Measurements from ENCODE around the gene BGLAP.

The BGLAP gene

GRCh38 chr1:156270314-156270713 lies 28.3 kb downstream of the BGLAP start:
- Mint-ChIP-seq H3K27ac (ENCODE audit: low read depth) (no peak overlapping the region), H3K9me3 (no peaks in the 10 kb centered on the region), H3K27me3 (no peaks in the 10 kb centered on the region), H3K4me3 (no peak overlapping the region), H3K36me3 (ENCODE audit: insufficient read depth) (peaks cover 68% of the 10 kb centered on the region), H3K4me1 (no peaks in the 10 kb centered on the region)
- DNase-seq (ENCODE audit: low spot score in 2 of 2), result no peak
- no peak for ATAC-seq (replicated peaks; ENCODE audit: extremely low read depth, poor library complexity, severe bottlenecking)

GRCh38 chr1:156276532-156276931 lies 34.5 kb downstream of the BGLAP start:
- peaks cover 65% of the 10 kb centered on the region for H3K36me3 Mint-ChIP-seq (ENCODE audit: insufficient read depth)
- no peaks in the 10 kb centered on the region for H3K9me3 Mint-ChIP-seq
- no peaks in the 10 kb centered on the region for H3K27me3 Mint-ChIP-seq
- DNase-seq (ENCODE audit: low spot score in 2 of 2) (no peak), ATAC-seq (replicated peaks; ENCODE audit: extremely low read depth, poor library complexity, severe bottlenecking) (no peak)
- H3K27ac Mint-ChIP-seq (ENCODE audit: low read depth), result no peak overlapping the region
- peaks cover 17% of the 10 kb centered on the region for H3K4me1 Mint-ChIP-seq
- H3K4me3 Mint-ChIP-seq, result no peak overlapping the region

GRCh38 chr1:156276966-156277381 lies 35.0 kb downstream of the BGLAP start:
- Mint-ChIP-seq H3K27ac (ENCODE audit: low read depth) (peak overlapping the region; percentile 39), H3K36me3 (ENCODE audit: insufficient read depth) (peaks cover 61% of the 10 kb centered on the region)
- no peak for DNase-seq (ENCODE audit: low spot score in 2 of 2)

GRCh38 chr1:156279837-156280236 lies 37.9 kb downstream of the BGLAP start:
- H3K27ac Mint-ChIP-seq (ENCODE audit: low read depth), result no peak overlapping the region
- peaks cover 50% of the 10 kb centered on the region for H3K36me3 Mint-ChIP-seq (ENCODE audit: insufficient read depth)
- peaks cover 48% of the 10 kb centered on the region for H3K4me1 Mint-ChIP-seq
- ATAC-seq (replicated peaks; ENCODE audit: extremely low read depth, poor library complexity, severe bottlenecking), result no peak
- H3K4me3 Mint-ChIP-seq, result peak overlapping the region; percentile 29
- DNase-seq (ENCODE audit: low spot score in 2 of 2), result no peak
- H3K9me3 Mint-ChIP-seq, result no peaks in the 10 kb centered on the region
- no peaks in the 10 kb centered on the region for H3K27me3 Mint-ChIP-seq

More at GRCh38 chr1:156276966-156277381, 35.0 kb downstream of the BGLAP start:
- no peaks in the 10 kb centered on the region for H3K27me3 Mint-ChIP-seq
- no peak for ATAC-seq (replicated peaks; ENCODE audit: extremely low read depth, poor library complexity, severe bottlenecking)
- H3K9me3 Mint-ChIP-seq, result no peaks in the 10 kb centered on the region
- H3K4me1 Mint-ChIP-seq, result peaks cover 21% of the 10 kb centered on the region
- H3K4me3 Mint-ChIP-seq, result no peak overlapping the region

GRCh38 chr1:156281281-156281680 lies 39.3 kb downstream of the BGLAP start:
- Mint-ChIP-seq H3K36me3 (ENCODE audit: insufficient read depth) (peaks cover 38% of the 10 kb centered on the region), H3K27me3 (no peaks in the 10 kb centered on the region), H3K4me1 (peaks cover 51% of the 10 kb centered on the region), H3K9me3 (no peaks in the 10 kb centered on the region), H3K27ac (ENCODE audit: low read depth) (peak overlapping the region; percentile 94), H3K4me3 (peak overlapping the region; percentile 98)
- ATAC-seq (replicated peaks; ENCODE audit: extremely low read depth, poor library complexity, severe bottlenecking), result peak; percentile 33
- peak in 1 of 2 donors; percentile 26 for DNase-seq (ENCODE audit: low spot score in 2 of 2)

- H3K4me1 Mint-ChIP-seq, result peaks cover 51% of the 10 kb centered on the region
- H3K9me3 Mint-ChIP-seq, result no peaks in the 10 kb centered on the region
- H3K36me3 Mint-ChIP-seq (ENCODE audit: insufficient read depth), result peaks cover 32% of the 10 kb centered on the region
- peak overlapping the region; percentile 98 for H3K4me3 Mint-ChIP-seq
- ATAC-seq (replicated peaks; ENCODE audit: extremely low read depth, poor library complexity, severe bottlenecking) (no peak), DNase-seq (ENCODE audit: low spot score in 2 of 2) (no peak)
- H3K27ac Mint-ChIP-seq (ENCODE audit: low read depth), result peak overlapping the region; percentile 94
- no peaks in the 10 kb centered on the region for H3K27me3 Mint-ChIP-seq
Measured at GRCh38 chr1:156281693-156282478, 39.9 kb downstream of the BGLAP start.

GRCh38 chr1:156282479-156283222 lies 40.7 kb downstream of the BGLAP start, which contains the start of gene SMG5:
Gene SMG5 (minus strand): TSS chr1:156282825. CDS start chr1:156282680, 145 bp downstream.
- peak; percentile 94 for ATAC-seq (replicated peaks; ENCODE audit: extremely low read depth, poor library complexity, severe bottlenecking)
- Mint-ChIP-seq H3K4me3 (peak within 1 kb of the TSS; percentile 98), H3K27me3 (no peaks in the 10 kb centered on the region), H3K4me1 (peaks cover 45% of the 10 kb centered on the region), H3K9me3 (no peaks in the 10 kb centered on the region), H3K27ac (ENCODE audit: low read depth) (peak within 1 kb of the TSS; percentile 94), H3K36me3 (ENCODE audit: insufficient read depth) (peaks cover 26% of the 10 kb centered on the region)
- DNase-seq (ENCODE audit: low spot score in 2 of 2), result peak; percentile 85 to 94

- no peak for DNase-seq (ENCODE audit: low spot score in 2 of 2)
- no peaks in the 10 kb centered on the region for H3K27me3 Mint-ChIP-seq
- H3K4me1 Mint-ChIP-seq, result peaks cover 45% of the 10 kb centered on the region
- ATAC-seq (replicated peaks; ENCODE audit: extremely low read depth, poor library complexity, severe bottlenecking), result no peak
- H3K36me3 Mint-ChIP-seq (ENCODE audit: insufficient read depth), result peaks cover 22% of the 10 kb centered on the region
- peak overlapping the region; percentile 94 for H3K27ac Mint-ChIP-seq (ENCODE audit: low read depth)
- H3K4me3 Mint-ChIP-seq, result peak overlapping the region; percentile 98
- H3K9me3 Mint-ChIP-seq, result no peaks in the 10 kb centered on the region
Measured at GRCh38 chr1:156283521-156283920, 41.5 kb downstream of the BGLAP start.

GRCh38 chr1:156284112-156284511 lies 42.1 kb downstream of the BGLAP start, which contains the start of gene TMEM79:
Gene TMEM79 (plus strand): TSS chr1:156284325. CDS start chr1:156285227, 902 bp downstream.
- no peak for ATAC-seq (replicated peaks; ENCODE audit: extremely low read depth, poor library complexity, severe bottlenecking)
- no peaks in the 10 kb centered on the region for H3K27me3 Mint-ChIP-seq
- peaks cover 45% of the 10 kb centered on the region for H3K4me1 Mint-ChIP-seq
- H3K4me3 Mint-ChIP-seq, result peak within 1 kb of the TSS; percentile 98
- peaks cover 26% of the 10 kb centered on the region for H3K36me3 Mint-ChIP-seq (ENCODE audit: insufficient read depth)
- H3K9me3 Mint-ChIP-seq, result no peaks in the 10 kb centered on the region
- peak within 1 kb of the TSS; percentile 94 for H3K27ac Mint-ChIP-seq (ENCODE audit: low read depth)
- DNase-seq (ENCODE audit: low spot score in 2 of 2), result no peak

- H3K27me3 Mint-ChIP-seq, result no peaks in the 10 kb centered on the region
- peaks cover 45% of the 10 kb centered on the region for H3K4me1 Mint-ChIP-seq
- DNase-seq (ENCODE audit: low spot score in 2 of 2), result no peak
- no peak for ATAC-seq (replicated peaks; ENCODE audit: extremely low read depth, poor library complexity, severe bottlenecking)
- H3K27ac Mint-ChIP-seq (ENCODE audit: low read depth), result no peak overlapping the region
- no peaks in the 10 kb centered on the region for H3K9me3 Mint-ChIP-seq
- H3K4me3 Mint-ChIP-seq, result peak overlapping the region; percentile 39
- peaks cover 28% of the 10 kb centered on the region for H3K36me3 Mint-ChIP-seq (ENCODE audit: insufficient read depth)
Measured at GRCh38 chr1:156284757-156285156, 42.8 kb downstream of the BGLAP start.

- Mint-ChIP-seq H3K4me3 (no peak overlapping the region), H3K9me3 (no peaks in the 10 kb centered on the region), H3K27ac (ENCODE audit: low read depth) (no peak overlapping the region), H3K36me3 (ENCODE audit: insufficient read depth) (peaks cover 28% of the 10 kb centered on the region), H3K27me3 (no peaks in the 10 kb centered on the region), H3K4me1 (peaks cover 45% of the 10 kb centered on the region)
- no peak for DNase-seq (ENCODE audit: low spot score in 2 of 2)
- no peak for ATAC-seq (replicated peaks; ENCODE audit: extremely low read depth, poor library complexity, severe bottlenecking)
Measured at GRCh38 chr1:156285437-156285836, 43.5 kb downstream of the BGLAP start.

- peaks cover 28% of the 10 kb centered on the region for H3K36me3 Mint-ChIP-seq (ENCODE audit: insufficient read depth)
- H3K9me3 Mint-ChIP-seq, result no peaks in the 10 kb centered on the region
- no peaks in the 10 kb centered on the region for H3K27me3 Mint-ChIP-seq
- no peak overlapping the region for H3K4me3 Mint-ChIP-seq
- no peak overlapping the region for H3K27ac Mint-ChIP-seq (ENCODE audit: low read depth)
- DNase-seq (ENCODE audit: low spot score in 2 of 2), result no peak
- peaks cover 39% of the 10 kb centered on the region for H3K4me1 Mint-ChIP-seq
- ATAC-seq (replicated peaks; ENCODE audit: extremely low read depth, poor library complexity, severe bottlenecking), result no peak
Measured at GRCh38 chr1:156286061-156286460, 44.1 kb downstream of the BGLAP start.
